Smooth muscle cell (in vitro differentiated cells): Measurements from ENCODE around the gene PRDM1. TPM values are rescaled to one million over a fixed set of nuclear protein-coding genes. Genes with fewer than 3 reads are reported as not detected.

Experiments
- DNase-seq: peaks from one replicate; lab custom pipeline; 2025; ENCODE audit not compliant: unreplicated experiment; lab: John Stamatoyannopoulos, UW
- H2AFZ ChIP-seq: fragments of 200-600 bp; sonication (generic); 2 replicates; pipeline ENCODE4 v1.6.0; 2016; ENCODE audit warnings: antibody characterized with exemption, low read depth, mild to moderate bottlenecking
- H3F3A ChIP-seq: fragments of 200-600 bp; sonication (generic); 2 replicates; pipeline ENCODE4 v1.6.0; 2017; ENCODE audit warnings: antibody characterized with exemption, low read depth
- H3K27ac ChIP-seq: fragments of 200-600 bp; sonication (generic); 2 replicates; pipeline ENCODE4 v1.5.1; 2016; ENCODE audit warnings: low read depth, mild to moderate bottlenecking
- H3K27me3 ChIP-seq: fragments of 200-600 bp; sonication (generic); 2 replicates; pipeline ENCODE4 v1.6.1; 2016; ENCODE audit warnings: low read depth, mild to moderate bottlenecking
- H3K36me3 ChIP-seq: fragments of 200-600 bp; sonication (generic); 2 replicates; pipeline ENCODE4 v1.5.1; 2016; ENCODE audit warnings: low read depth
- H3K4me1 ChIP-seq: fragments of 200-600 bp; sonication (generic); 2 replicates; pipeline ENCODE4 v1.5.1; 2016; ENCODE audit warnings: low read depth
- H3K4me2 ChIP-seq: fragments of 200-600 bp; sonication (generic); 2 replicates; pipeline ENCODE4 v1.6.0; 2016; ENCODE audit warnings: mild to moderate bottlenecking
- H3K4me3 ChIP-seq: fragments of 200-600 bp; sonication (generic); 2 replicates; pipeline ENCODE4 v1.5.1; 2016; ENCODE audit warnings: mild to moderate bottlenecking
- H3K79me2 ChIP-seq: fragments of 200-600 bp; sonication (generic); 2 replicates; pipeline ENCODE4 v1.6.0; 2016; ENCODE audit warnings: low read depth, mild to moderate bottlenecking
- H3K9ac ChIP-seq: fragments of 200-600 bp; sonication (generic); 2 replicates; pipeline ENCODE4 v1.6.0; 2016; ENCODE audit warnings: low read depth
- H3K9me3 ChIP-seq: fragments of 200-600 bp; sonication (generic); replicated peaks from 2 replicates; pipeline ENCODE4 v1.5.1; 2016; ENCODE audit warnings: low read depth
- H4K20me1 ChIP-seq: fragments of 200-600 bp; sonication (generic); 2 replicates; pipeline ENCODE4 v1.6.0; 2016; ENCODE audit warnings: low read depth
- WGBS: methylation state at CpG from one replicate; pipeline ENCODE4 v1.1.7; 2016; ENCODE audit warnings: low lambda C conversion rate; 5-methylcytosine and 5-hydroxymethylcytosine counted together
- polyA plus RNA-seq: library from polyadenylated mRNA; unstranded; fragments of >200 nt; fragmentation: Nextera tagmentation; extraction: Ambion mirVana; gene quantifications from 2 replicates; pipeline ENCODE4 v1.2.1, GENCODE V29; 2016
- total RNA-seq: library from RNA; depleted of rRNA; stranded (reverse); fragments of >200 nt; gene quantifications from 2 replicates; pipeline ENCODE4 v1.2.3, GENCODE V29; 2014
- TF ChIP-seq, protein P1 (sequence below): fragments of 200-600 bp; sonication (generic); IDR thresholded peaks from 2 replicates; pipeline ENCODE4 v1.5.1; 2017; ENCODE audit warnings: borderline replicate concordance, mild to moderate bottlenecking, antibody characterized with exemption; ENCODE audit not compliant: insufficient read depth, poor library complexity, severe bottlenecking

PRDM1 gene
- total and polyA plus RNA-seq, 2 experiments from 2014 or later: 15.1 to 15.6 TPM

DNA sequence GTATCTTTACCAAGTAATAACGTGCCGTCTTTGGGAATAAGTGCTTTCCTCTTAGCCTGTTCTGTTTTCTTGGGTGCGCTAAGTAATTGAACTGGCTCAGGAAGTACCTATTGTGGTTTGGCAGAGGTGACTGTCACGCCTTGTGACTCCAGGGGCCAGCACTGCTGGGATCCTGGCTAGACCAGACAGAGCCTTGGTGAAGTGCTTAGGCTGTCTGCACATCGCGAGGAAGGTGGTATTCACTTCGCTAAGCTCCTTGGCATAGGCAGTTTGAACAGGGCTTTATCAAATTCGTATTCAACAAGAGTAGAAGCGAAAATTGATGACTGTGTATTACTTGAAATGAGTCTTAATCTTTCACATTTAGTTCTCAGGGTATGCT is 17.6 kb downstream of the PRDM1 start:
- Histone ChIP-seq H3K36me3 (peaks cover 16% of the 10 kb centered on the region), H3K9me3 (no peaks in the 10 kb centered on the region), H2AFZ (no peak overlapping the region), H3F3A (no peaks in the 10 kb centered on the region), H3K4me1 (peaks cover 20% of the 10 kb centered on the region), H3K79me2 (no peaks in the 10 kb centered on the region), H3K4me3 (no peak overlapping the region), H3K9ac (no peak overlapping the region), H3K27me3 (no peaks in the 10 kb centered on the region), H3K27ac (no peak overlapping the region), H4K20me1 (peaks cover 36% of the 10 kb centered on the region), H3K4me2 (no peak overlapping the region)
- TF ChIP-seq, protein P1, sequence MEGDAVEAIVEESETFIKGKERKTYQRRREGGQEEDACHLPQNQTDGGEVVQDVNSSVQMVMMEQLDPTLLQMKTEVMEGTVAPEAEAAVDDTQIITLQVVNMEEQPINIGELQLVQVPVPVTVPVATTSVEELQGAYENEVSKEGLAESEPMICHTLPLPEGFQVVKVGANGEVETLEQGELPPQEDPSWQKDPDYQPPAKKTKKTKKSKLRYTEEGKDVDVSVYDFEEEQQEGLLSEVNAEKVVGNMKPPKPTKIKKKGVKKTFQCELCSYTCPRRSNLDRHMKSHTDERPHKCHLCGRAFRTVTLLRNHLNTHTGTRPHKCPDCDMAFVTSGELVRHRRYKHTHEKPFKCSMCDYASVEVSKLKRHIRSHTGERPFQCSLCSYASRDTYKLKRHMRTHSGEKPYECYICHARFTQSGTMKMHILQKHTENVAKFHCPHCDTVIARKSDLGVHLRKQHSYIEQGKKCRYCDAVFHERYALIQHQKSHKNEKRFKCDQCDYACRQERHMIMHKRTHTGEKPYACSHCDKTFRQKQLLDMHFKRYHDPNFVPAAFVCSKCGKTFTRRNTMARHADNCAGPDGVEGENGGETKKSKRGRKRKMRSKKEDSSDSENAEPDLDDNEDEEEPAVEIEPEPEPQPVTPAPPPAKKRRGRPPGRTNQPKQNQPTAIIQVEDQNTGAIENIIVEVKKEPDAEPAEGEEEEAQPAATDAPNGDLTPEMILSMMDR: no peak
- 91% methylated on average over 9 of the region's 9 CpGs for WGBS
- no peak for DNase-seq

DNA sequence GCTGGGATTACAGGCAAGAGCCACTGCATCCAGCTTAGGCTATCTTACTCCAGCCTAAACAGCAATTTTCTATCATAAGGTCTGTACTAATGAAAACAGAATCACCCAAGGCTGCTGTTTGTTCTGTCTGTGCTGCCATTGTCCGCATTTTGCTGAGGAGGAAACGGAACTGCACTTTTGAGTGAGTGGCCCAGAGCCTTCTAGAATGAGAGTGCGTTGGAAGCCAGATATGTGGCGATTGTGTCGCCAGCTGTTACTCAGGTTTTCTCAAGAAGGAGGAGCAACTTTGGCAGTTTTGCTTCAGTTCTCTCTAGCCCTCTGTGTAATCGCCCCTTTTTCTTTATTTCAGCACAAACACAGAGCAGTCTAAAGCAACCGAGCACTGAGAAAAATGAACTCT is 18.3 kb downstream of the PRDM1 start:
- Histone ChIP-seq H2AFZ (no peak overlapping the region), H3K4me3 (no peak overlapping the region), H3K27me3 (no peaks in the 10 kb centered on the region), H3K27ac (no peak overlapping the region), H3K79me2 (no peaks in the 10 kb centered on the region), H3F3A (no peaks in the 10 kb centered on the region), H4K20me1 (peaks cover 36% of the 10 kb centered on the region), H3K4me1 (peaks cover 12% of the 10 kb centered on the region), H3K36me3 (peaks cover 16% of the 10 kb centered on the region), H3K9me3 (no peaks in the 10 kb centered on the region), H3K9ac (no peak overlapping the region), H3K4me2 (no peak overlapping the region)
- no peak for DNase-seq
- TF ChIP-seq, protein P1: no peak
- WGBS: 95% methylated on average over 7 of the region's 7 CpGs

DNA sequence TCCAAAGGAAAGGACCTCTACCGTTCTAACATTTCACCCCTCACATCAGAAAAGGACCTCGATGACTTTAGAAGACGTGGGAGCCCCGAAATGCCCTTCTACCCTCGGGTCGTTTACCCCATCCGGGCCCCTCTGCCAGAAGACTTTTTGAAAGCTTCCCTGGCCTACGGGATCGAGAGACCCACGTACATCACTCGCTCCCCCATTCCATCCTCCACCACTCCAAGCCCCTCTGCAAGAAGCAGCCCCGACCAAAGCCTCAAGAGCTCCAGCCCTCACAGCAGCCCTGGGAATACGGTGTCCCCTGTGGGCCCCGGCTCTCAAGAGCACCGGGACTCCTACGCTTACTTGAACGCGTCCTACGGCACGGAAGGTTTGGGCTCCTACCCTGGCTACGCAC is 18.8 kb downstream of the PRDM1 start:
- no peak for DNase-seq
- Histone ChIP-seq H4K20me1 (peaks cover 36% of the 10 kb centered on the region), H3K9ac (no peak overlapping the region), H3K36me3 (peaks cover 16% of the 10 kb centered on the region), H3K79me2 (no peaks in the 10 kb centered on the region), H3K4me2 (no peak overlapping the region), H3K4me3 (no peak overlapping the region), H3K27ac (no peak overlapping the region), H3K4me1 (peaks cover 9% of the 10 kb centered on the region), H2AFZ (no peak overlapping the region), H3F3A (no peaks in the 10 kb centered on the region), H3K9me3 (no peaks in the 10 kb centered on the region), H3K27me3 (no peaks in the 10 kb centered on the region)
- 94% methylated on average over 21 of the region's 21 CpGs for WGBS
- TF ChIP-seq, protein P1: no peak

DNA sequence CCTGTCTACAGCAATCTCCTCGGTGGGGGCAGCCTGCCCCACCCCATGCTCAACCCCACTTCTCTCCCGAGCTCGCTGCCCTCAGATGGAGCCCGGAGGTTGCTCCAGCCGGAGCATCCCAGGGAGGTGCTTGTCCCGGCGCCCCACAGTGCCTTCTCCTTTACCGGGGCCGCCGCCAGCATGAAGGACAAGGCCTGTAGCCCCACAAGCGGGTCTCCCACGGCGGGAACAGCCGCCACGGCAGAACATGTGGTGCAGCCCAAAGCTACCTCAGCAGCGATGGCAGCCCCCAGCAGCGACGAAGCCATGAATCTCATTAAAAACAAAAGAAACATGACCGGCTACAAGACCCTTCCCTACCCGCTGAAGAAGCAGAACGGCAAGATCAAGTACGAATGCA is 19.4 kb downstream of the PRDM1 start:
- Histone ChIP-seq H3K36me3 (peaks cover 16% of the 10 kb centered on the region), H3K27ac (no peak overlapping the region), H4K20me1 (peaks cover 36% of the 10 kb centered on the region), H2AFZ (no peak overlapping the region), H3K4me3 (no peak overlapping the region), H3K79me2 (no peaks in the 10 kb centered on the region), H3K9ac (no peak overlapping the region), H3F3A (no peaks in the 10 kb centered on the region), H3K4me1 (peaks cover 9% of the 10 kb centered on the region), H3K9me3 (no peaks in the 10 kb centered on the region), H3K27me3 (no peaks in the 10 kb centered on the region), H3K4me2 (no peak overlapping the region)
- no peak for DNase-seq
- TF ChIP-seq, protein P1: no peak
- WGBS: over 99% methylated on average over 22 of the region's 22 CpGs
